Hematopoietic multipotent progenitor cell treated with erythropoietin and hydrocortisone succinate and interleukin-3 and kit ligand, for 6 days (in vitro differentiated cells): Measurements from ENCODE around the gene SLC35E4.
"Not testable (repeated sequence)": the region's sequence is repeated elsewhere in the genome, so short reads cannot be mapped to it uniquely, and the experiment has no call there.

Source experiments
- DNase-seq: peaks from one replicate; pipeline ENCODE4 v3.0.0-alpha.2; 2015

Gene SLC35E4

DNA sequence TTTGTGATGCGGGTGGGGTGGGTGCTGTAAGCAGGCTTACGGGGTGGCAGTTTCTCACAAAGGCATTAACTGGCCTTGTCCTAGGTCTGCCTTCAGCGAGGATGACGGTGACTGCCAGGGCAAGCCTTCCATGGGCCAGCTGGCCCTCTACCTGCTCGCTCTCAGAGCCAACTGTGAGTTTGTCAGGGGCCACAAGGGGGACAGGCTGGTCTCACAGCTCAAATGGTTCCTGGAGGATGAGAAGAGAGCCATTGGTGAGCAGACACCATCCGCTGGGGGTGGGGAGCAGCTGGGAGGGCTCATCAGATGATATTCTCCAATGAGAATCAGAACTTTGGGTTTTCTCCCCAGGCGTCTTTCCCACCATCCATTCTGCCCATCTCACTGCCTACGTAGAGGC lies 22.8 kb upstream of the SLC35E4 start:
- no peak for DNase-seq

DNA sequence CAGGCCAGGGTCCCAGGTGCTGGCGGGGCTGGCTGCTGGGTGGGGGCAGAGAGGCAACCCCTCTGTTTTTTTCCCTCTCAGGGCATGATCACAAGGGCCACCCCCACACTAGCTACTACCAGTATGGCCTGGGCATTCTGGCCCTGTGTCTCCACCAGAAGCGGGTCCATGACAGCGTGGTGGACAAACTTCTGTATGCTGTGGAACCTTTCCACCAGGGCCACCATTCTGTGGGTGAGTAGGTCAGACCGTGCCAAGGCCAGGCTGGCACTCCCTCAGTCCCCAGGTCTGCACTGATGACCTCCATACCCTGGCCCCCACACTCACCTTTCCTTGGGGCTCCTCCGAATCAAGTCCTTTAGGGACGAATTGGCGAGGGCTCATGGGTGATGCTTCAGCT lies 21.3 kb upstream of the SLC35E4 start:
- DNase-seq: no peak

DNA sequence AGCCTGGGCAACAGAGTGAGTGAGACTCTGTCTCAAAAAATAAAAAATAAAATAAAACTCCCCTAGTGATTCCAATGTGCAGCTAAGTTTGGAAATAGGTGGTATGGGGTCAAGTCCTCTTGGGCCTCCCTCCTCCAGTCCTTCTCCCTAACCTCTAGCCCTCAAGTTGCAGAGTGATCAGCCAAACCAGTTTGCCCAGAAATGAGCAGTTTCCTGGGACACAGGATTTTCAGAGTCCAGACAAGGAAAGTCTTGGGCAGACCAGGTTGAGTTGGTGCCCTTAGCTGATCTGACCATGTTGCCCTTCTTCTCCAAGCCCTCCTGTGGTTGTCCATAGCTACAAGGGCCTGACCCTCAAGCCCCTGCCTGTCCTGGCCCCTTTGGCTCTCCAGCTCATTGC lies 20.7 kb upstream of the SLC35E4 start:
- no peak for DNase-seq

DNA sequence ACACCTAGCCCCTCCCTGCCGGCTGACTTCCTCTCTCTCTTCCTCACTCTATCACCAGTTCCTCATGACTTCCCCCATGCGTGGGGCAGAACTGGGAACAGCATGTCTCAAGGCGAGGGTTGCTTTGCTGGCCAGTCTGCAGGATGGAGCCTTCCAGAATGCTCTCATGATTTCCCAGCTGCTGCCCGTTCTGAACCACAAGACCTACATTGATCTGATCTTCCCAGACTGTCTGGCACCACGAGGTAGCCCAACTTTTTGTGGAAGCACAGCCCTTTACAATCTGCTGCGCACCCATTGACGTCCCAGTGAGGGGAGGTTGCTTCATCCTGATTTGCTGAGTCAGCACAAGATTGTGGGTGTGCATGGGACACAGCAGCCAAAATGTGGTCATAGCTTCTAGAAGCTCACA lies 20.0 kb upstream of the SLC35E4 start:
- no peak for DNase-seq

DNA sequence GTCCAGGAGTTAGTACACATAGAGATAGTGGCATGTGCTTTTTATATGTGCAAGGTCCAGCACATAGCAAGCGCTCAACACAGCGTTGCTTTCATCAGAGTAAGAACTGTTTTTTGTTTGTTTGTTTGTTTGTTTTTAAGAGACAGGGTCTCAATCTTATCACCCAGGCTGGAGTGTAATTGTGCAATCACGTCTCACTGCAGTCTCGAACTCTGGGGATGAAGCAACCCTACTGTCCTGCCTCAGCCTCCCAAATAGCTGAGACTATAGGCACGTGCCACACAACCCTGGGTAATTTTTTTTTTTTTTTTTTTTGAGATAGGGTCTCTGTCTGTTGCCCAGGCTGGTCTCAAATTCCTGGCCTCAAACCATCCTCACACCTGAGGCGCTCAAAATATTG lies 17.8 kb upstream of the SLC35E4 start:
- DNase-seq: no peak

DNA sequence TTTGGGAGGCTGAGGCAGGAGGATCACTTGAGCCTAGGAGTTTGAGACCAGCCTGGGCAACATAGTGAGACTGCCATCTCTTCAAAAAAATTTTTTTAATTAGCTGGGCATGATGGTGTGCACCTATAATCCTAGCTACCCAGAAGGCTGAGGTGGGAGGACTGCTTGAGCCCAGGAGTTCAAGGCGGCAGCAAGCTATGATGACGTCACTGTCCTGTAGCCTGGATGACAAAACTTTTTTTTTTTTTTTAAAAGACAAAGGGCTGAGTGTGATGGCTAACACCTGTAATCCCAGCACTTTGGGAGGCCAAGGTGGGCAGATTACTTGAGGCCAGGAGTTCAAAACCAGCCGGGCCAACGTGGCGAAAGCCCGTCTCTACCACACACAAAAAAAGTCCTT lies 15.7 kb upstream of the SLC35E4 start:
- DNase-seq: not testable (repeated sequence)

DNA sequence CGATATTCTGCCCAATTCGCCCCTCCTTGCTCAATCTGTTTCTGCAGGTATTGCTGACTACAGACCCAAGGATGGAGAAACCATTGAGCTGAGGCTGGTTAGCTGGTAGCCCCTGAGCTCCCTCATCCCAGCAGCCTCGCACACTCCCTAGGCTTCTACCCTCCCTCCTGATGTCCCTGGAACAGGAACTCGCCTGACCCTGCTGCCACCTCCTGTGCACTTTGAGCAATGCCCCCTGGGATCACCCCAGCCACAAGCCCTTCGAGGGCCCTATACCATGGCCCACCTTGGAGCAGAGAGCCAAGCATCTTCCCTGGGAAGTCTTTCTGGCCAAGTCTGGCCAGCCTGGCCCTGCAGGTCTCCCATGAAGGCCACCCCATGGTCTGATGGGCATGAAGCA lies 9.2 kb upstream of the SLC35E4 start:
- DNase-seq: no peak

DNA sequence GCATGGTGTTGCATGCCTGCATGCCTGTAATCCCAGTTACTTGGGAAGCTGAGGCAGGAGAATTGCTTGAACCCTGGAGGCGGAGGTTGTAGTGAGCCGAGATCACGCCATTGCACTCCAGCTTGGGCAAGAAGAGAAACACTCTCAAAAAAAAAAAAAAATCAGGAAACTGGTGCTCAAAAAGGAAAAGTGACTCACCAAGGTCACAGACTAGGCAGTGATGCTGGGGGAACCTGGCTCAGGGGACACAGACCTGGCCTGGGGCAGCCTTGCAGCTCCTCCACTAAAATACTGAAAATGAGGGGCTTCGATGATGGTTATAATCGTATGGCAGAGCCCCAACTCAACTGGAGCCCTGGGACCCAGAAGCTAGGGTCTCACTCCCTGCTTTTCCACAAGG lies 8.1 kb upstream of the SLC35E4 start:
- DNase-seq: no peak

DNA sequence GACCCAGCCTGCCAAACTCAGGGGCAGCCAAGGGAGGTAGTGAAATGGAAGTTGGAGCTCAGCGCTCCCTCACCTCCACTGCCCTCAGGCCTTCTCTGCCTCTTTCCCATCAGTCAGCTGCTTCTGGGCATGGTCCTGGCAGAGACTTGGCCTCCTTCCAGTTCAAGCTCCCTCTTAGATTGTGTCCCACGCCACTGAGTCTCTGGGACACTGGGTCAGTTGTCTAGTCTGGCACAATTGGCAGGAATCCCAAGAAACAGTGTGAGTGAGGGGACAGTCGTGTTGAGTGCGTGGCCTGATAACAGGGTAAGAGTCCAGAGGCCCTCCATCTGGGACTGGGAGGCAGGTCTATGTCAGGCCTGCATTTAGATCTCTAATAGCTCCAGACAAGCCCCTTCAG lies 7.1 kb upstream of the SLC35E4 start:
- no peak for DNase-seq

DNA sequence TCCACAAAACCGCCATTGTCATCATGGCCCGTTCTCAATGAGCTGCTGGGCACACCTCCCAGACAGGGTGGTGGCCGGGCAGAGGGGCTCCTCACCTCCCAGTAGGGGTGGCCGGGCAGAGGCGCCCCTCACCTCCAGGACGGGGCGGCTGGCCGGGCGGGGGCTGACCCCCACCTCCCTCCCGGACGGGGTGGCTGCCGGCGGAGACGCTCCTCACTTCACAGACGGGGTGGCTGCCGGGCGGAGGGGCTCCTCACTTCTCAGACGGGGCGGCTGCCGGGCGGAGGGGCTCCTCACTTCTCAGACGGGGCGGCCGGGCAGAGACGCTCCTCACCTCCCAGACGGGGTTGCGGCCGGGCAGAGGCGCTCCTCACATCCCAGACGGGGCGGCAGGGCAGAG lies 4.1 kb upstream of the SLC35E4 start:
- not testable (repeated sequence) for DNase-seq

DNA sequence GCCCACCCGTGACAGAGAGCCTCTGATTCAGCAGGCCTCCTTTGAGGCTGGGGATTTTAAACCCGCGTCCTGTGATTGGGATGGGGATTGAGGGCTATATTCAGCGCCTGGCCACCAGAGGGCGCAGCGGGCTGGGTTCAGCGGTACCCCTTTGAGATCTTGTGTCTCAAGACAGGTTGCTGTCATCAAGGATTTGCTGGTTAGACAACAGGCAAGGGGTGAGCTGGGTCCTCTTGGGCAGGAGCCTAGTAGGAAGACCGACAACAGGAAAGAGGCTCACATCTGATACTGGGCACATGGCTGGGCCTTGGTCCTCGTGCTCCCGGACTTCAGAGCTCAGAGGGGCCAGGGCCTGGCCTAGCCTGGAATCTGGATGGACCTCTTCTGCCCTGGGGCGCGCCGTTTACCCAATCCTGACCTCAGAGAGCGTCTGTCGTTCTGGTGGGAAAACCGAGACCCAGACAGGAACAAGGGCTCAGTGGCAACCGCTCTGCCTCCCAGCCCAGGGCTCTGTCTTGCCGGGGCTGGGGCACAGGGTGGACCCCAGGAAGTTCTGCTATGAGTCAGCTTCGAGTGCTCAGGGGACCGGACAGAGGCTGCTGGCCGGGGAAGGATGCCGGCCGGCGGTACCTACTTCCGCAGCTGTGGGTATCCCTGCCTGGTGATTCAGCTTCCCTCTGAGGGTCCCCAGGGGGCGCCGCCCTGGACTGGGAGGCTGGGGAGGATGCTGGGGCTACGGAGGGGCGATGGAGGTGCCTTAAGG lies 929 bp upstream of the SLC35E4 start:
- peak; percentile 94 for DNase-seq

DNA sequence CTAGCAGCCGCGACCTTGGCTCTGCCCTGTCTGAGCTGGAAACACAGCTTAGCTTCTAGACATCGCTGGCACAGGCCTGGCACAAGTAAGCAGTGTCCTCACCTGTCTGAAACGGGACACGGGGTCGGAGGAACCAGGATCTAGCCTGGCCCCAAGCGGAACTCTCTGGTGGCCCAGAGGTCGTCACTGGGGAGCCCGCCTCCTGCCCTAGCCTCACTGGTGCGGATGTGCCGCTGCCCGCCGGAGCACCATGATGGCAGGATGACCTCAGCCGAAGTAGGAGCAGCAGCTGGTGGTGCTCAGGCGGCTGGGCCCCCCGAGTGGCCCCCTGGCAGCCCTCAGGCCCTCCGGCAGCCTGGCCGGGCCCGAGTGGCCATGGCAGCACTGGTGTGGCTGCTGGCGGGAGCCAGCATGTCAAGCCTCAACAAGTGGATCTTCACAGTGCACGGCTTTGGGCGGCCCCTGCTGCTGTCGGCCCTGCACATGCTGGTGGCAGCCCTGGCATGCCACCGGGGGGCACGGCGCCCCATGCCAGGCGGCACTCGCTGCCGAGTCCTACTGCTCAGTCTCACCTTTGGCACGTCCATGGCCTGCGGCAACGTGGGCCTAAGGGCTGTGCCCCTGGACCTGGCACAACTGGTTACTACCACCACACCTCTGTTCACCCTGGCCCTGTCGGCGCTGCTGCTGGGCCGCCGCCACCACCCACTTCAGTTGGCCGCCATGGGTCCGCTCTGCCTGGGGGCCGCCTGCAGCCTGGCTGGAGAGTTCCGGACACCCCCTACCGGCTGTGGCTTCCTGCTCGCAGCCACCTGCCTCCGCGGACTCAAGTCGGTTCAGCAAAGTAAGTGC lies 871 bp downstream of the SLC35E4 start:
- no peak for DNase-seq

DNA sequence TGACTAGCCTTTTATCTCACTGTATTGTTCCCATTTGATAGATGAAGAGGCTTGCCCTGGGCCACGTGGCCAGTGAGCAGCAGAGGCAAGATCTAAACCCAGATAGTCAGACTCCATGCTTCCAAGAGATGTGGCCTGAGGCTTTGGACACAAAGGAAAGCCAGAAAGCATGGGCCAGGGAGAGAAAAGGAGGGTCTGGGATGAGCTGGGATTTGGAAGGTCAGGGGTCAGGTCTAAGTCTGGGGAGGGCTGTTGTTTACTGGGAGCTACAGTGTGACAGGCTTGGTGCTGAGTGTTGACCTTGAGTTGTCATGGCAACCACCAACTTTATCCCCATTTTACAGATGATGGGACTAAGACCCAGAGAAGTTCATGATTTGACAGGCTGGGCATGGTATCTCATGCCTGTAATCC lies 2.1 kb downstream of the SLC35E4 start:
- peak; percentile 15 for DNase-seq

DNA sequence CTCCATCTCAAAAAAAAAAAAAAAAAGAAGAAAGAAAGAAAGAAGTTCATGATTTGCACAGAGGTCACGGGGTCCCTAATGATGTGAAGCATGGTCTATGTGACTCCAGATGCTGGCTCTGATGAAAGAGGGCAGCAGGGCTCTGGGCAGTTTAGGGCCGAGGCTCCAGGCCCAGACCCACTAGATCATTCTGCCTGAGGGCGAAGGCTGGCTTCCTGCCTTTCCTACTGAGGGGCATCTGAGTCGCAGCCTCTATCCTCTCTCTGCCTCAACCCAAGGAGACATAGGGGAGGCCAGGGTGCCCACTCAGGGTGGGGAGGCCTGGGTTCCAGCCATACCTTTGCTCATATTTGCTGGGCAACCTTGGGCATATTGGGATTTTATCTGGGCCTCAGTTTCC lies 4.8 kb downstream of the SLC35E4 start:
- no peak for DNase-seq

DNA sequence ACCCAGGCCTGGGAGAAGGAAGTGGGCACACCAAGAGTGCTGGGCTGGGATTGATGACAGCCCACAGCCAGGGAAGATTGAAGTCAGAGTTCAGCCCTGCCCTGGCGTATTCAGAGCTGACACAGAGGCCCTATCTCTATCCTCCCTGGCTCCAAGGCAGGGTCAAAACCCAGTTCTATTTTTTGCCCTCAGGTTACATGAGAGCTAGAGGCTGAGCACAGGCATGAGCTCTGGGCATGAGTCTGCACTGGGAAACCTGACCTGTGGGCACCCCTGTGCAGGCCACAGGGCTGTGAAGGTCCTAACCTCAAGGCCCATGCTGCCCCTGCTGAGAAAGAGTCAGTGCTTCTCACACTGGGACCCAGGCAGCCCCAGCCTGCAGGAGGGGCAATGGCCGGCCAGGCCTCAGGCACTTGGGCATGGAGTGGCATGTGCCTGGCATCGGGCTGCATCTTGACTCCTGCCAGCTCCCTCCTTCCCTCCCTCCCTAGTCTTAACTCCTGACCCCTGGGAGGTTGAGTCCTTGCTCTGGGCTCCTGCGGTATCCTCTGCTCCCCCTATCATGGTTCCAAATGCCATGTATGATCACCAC lies 5.4 kb downstream of the SLC35E4 start:
- no peak for DNase-seq

DNA sequence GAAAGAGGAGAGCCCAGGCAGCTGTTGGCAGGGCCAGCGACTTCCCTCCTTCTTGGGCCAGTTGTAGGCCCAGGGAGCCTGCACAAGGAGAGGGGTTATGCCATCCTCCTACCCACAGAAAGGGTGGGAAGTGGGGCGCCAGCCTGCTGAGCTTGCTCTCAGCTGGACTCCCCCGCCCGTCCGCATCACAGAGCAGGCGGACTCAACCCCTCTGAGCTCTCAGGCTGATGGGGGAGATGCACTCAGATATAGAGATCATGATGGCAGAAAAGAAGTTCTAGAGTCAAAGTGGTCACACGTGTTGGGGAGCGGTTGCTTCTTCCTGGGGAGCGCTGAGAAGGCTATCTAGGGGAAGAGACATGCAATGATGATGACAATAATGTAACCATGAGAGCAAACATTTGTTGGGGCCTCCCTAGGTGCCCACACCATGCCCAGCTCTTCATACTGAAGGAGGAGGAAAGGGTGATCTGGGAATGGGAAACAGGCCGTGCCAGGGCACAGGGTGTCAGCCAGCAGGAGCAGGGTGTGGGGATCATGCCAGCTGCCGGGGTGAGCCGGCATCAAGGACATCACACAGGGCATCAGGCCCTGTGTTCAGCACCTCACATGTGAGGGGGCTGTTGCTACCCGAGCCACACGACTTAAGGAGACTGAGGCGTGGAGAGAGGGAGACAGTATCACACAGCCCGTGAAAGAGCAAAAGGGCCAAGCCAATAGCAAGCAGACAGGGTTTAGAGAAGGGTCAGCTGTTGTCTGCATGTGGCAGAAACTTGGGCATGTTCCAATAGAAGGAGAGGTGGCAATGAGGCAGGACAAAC lies 7.7 kb downstream of the SLC35E4 start:
- no peak for DNase-seq

DNA sequence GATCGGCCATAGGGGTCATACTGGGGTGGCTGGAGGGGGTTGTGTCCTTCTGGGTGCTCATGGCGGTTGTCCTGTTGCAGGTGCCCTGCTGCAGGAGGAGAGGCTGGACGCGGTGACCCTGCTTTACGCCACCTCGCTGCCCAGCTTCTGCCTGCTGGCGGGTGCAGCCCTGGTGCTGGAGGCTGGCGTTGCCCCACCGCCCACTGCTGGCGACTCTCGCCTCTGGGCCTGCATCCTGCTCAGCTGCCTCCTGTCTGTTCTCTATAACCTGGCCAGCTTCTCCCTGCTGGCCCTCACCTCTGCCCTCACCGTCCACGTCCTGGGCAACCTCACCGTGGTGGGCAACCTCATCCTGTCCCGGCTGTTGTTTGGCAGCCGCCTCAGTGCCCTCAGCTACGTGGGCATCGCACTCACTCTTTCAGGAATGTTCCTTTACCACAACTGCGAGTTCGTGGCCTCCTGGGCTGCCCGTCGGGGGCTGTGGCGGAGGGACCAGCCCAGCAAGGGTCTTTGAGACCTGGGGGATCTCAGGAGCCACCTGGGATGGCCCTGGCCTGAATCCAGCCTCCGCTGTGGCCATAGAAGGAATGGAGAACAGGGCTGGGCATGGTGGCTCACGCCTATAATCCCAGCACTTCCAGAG lies 11.1 kb downstream of the SLC35E4 start:
- DNase-seq: no peak

DNA sequence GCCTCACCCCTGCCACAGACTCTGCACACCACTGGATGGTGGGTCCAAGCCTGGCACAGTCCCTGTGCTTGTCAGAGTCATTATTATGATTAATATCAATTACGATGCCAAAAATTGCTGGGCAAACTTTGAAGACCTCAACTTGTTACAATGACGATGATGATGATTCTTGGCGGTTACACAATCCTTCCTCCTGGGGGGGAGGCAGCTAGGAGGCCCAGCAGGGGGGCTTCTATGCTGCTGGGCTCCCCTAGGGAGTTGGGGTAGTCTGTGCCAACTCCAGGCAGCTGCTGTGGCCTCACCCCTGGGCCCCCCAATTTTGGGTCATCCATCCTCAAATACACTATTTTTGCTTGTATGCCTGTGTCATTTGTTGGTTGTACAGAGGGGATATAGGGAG lies 12.0 kb downstream of the SLC35E4 start:
- DNase-seq: no peak

DNA sequence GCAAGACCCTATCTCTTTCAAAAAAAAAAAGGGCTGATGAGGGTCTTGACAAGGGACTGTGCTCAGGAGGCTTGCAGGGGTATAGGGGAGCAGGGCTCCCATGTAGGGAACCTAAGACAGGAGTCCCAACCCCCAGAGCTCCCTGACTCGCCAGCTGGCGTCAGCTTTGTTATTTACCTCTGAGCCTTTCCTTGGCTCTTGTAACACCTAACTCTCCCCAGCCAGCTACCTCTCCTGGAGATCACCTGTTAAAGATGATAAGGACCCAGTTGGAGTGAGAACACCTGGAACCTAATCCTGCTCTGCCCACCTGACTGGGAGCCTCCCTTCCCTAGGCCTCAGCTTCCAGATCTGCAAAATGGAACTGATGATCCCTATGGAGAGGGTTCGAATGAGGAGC lies 13.2 kb downstream of the SLC35E4 start:
- no peak for DNase-seq

DNA sequence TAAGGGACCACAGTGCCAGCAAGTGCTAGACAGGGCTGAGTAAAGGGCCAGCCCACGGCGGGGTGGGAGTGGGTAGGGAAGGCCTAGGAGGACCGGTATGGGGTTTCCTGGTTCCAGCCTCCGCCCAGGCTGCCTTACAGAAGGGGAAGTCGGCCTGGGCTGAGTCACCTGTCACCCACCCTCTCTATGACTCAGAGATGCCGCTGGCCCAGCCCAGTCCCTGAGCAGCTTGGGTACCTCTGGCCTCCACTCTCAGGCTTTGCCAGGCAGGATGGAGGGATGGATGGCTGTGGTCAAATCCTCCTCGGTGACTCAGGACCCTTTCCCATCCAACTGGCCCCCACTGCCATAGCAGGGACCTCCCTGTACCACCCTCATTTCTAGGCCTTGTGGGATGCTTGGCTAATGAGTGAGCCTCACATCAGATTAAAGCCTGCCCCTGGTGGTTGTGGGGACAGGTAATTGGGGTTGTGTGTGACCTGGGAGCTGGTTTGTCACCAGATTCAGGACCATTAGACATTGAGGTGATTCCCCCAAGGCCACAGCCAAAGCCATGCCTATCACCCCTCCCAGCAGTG lies 13.9 kb downstream of the SLC35E4 start:
- DNase-seq: peak; percentile 60

DNA sequence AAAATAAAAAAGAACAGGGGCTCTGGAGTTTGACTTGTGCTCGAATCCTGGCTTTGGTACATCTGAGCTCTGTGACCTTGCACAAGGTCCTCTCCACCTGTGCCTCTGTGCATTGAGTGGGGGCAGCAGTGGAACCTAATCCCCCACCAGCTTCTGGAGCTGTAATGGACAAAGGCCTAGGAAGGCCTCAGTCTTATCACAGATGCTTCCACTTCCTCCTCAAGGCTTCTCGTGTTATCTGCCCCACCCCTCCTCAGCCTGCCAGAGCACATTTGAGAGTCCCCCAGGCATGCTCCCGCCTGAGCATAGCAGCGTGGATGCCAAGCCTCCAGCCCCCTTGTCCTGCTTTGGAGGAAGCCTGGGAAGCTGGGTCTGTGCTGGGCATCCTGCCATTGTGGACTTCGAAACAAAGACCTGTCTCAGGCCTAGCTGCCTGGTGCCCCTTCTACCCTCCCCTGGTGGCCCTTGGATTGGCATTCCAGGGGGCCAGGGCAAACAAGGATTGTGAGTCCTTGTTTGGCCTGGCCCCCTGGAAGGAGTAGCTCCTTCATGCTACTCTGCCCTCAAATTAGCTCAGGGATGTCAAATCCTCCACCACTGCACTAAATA lies 15.0 kb downstream of the SLC35E4 start:
- DNase-seq: peak; percentile 52

DNA sequence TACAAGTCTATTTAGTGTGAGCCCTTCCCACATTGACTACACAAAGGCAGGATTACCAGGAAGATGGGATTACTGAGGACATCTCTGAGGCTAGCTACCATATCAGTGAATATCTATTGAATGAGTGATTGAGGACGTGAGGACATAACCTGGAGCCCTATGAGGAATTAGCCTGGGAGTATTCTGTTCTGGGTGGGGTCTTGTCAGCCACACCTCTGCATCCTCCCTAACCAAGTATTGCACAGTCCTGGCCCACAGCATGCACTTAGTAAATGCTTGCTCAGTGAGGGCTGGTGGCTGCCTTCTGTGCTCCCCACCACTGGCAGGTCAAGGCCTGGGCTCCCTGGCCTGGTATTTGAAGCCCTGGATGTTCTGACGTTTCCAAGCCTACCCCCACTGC lies 17.3 kb downstream of the SLC35E4 start:
- no peak for DNase-seq
